Omental fat pad (tissue), 4 donors: ENCODE measurements around the gene RSPH9. TPM values are rescaled to one million over a fixed set of nuclear protein-coding genes. Genes with fewer than 3 reads are reported as not detected.

ENCODE experiments used
- ATAC-seq: fragments of 150-250 bp; one replicate; pipeline ENCODE4 v1.9.1; 2016; ENCODE audit warnings: mild to moderate bottlenecking, moderate library complexity; ENCODE audit not compliant: low FRiP score
- DNase-seq: peaks from one replicate; pipeline ENCODE4 v3.0.0-alpha.2; 2019; ENCODE audit warnings: low spot score
- total RNA-seq, 4 donors: library from RNA; depleted of rRNA; stranded (reverse); fragments of >200 nt; gene quantifications; one replicate each; pipeline ENCODE4 v1.1.0, GENCODE V29; 2016
- TF ChIP-seq, protein P1 (sequence below), 3 donors: fragments of 450-650 bp; IDR thresholded peaks; one replicate each; pipeline ENCODE4 v1.5.1; 2016 to 2017; ENCODE audit warnings: antibody characterized with exemption in 3 of 3, mild to moderate bottlenecking in 3 of 3, moderate library complexity in 2 of 3

The RSPH9 gene
- total RNA-seq, 4 donors from 2014 or later = 0.09 to 0.44 TPM; not detected in 2

DNA sequence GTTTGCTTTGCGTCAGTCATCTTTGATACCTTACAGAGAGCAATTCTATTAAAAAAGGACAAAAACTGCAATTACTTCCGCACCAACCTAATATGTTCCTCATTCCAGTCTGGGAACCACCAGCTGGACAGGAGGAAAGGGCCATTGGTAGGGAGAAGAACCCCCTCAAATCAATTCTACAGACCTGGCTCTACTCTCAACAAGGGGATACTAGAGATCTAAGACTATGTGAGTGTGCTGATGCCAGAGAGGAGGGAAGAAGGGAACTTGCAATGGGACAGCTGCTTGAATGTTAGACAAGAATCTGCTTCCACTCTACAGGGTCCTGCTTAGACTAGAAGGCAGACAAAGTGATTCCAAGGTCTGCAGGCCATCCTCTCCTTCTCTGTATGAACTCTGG is 29.5 kb downstream of the RSPH9 start:
- DNase-seq (no peak), ATAC-seq (no peak)
- TF ChIP-seq, protein P1, sequence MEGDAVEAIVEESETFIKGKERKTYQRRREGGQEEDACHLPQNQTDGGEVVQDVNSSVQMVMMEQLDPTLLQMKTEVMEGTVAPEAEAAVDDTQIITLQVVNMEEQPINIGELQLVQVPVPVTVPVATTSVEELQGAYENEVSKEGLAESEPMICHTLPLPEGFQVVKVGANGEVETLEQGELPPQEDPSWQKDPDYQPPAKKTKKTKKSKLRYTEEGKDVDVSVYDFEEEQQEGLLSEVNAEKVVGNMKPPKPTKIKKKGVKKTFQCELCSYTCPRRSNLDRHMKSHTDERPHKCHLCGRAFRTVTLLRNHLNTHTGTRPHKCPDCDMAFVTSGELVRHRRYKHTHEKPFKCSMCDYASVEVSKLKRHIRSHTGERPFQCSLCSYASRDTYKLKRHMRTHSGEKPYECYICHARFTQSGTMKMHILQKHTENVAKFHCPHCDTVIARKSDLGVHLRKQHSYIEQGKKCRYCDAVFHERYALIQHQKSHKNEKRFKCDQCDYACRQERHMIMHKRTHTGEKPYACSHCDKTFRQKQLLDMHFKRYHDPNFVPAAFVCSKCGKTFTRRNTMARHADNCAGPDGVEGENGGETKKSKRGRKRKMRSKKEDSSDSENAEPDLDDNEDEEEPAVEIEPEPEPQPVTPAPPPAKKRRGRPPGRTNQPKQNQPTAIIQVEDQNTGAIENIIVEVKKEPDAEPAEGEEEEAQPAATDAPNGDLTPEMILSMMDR (IDR thresholded peaks at IDR 0.05) = no peak

GRCh38 chr6:43674921-43675320 is 30.1 kb downstream of the RSPH9 start:
- no peak for ATAC-seq
- TF ChIP-seq, protein P1 (IDR thresholded peaks at IDR 0.05) = no peak
- no peak for DNase-seq

- DNase-seq (no peak), ATAC-seq (no peak)
- TF ChIP-seq, protein P1 (IDR thresholded peaks at IDR 0.05) = no peak
These were observed 32.2 kb downstream of the RSPH9 start for GRCh38 chr6:43676962-43677606.

DNA sequence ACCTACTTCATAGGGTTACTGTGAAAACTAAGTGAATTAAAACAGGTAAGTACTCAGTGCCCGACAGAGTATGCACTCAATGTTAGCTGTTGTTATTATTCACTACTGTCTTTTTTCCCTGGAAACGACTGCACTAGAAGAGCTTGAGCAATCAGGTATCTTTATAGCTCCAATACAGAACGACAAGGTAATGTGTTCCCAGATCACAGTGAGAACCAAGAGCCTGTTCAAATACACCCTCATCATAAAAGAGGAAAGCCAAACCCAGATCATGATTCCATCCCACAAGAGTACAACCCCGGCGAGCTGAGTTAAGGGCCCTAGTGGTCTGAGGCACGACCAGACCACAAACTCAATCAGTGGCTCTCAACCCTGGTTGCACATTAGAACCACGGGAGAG is 32.9 kb downstream of the RSPH9 start:
- DNase-seq (no peak), ATAC-seq (no peak)
- TF ChIP-seq, protein P1 (IDR thresholded peaks at IDR 0.05) = no peak

DNA sequence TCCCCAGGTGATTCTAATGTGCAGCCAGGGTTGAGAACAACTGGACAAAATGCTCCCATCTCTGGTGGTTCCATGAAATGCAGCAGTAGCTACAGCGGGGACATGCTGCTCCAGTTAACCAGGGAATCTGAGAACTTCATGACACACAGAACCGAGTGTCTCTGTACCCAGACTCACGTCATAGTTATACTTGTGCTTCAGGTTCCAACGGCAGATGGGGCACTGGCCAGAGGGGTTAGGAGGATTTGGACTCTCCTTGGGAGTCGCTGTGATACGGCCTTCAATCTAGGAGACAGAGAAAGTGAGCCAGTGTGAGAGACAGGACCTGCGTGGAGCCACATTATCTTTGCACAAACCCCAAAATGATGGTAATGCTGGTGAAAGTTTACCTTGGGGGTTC is 33.5 kb downstream of the RSPH9 start:
- no peak for DNase-seq
- TF ChIP-seq, protein P1 (IDR thresholded peaks at IDR 0.05) = no peak
- no peak for ATAC-seq

DNA sequence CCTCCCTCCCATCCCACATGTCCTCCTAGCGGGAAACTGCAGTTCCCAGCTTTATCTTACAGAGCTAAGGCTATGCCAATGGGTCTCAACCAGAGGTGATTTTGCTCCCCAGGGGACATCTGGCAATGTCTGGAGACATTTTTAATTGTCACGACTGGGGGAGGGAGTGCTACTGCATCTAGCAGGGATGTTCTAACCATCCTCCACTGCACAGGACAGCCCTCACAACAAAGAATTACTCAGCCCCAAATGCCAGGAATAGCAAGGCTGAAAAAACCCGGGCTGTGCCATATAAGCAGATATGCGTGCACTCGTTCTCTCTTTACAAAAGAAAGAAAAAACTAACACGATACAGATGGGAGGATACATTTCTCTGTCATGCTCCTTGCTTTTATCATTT is 34.2 kb downstream of the RSPH9 start:
- ATAC-seq = no peak
- no peak for DNase-seq
- TF ChIP-seq, protein P1 (IDR thresholded peaks at IDR 0.05) = no peak
